Measurements from ENCODE around the gene TAF8.
"Not testable (repeated sequence)": the region's sequence is repeated elsewhere in the genome, so short reads cannot be mapped to it uniquely, and the experiment has no call there.

Gene TAF8, protein sequence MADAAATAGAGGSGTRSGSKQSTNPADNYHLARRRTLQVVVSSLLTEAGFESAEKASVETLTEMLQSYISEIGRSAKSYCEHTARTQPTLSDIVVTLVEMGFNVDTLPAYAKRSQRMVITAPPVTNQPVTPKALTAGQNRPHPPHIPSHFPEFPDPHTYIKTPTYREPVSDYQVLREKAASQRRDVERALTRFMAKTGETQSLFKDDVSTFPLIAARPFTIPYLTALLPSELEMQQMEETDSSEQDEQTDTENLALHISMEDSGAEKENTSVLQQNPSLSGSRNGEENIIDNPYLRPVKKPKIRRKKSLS

DNA sequence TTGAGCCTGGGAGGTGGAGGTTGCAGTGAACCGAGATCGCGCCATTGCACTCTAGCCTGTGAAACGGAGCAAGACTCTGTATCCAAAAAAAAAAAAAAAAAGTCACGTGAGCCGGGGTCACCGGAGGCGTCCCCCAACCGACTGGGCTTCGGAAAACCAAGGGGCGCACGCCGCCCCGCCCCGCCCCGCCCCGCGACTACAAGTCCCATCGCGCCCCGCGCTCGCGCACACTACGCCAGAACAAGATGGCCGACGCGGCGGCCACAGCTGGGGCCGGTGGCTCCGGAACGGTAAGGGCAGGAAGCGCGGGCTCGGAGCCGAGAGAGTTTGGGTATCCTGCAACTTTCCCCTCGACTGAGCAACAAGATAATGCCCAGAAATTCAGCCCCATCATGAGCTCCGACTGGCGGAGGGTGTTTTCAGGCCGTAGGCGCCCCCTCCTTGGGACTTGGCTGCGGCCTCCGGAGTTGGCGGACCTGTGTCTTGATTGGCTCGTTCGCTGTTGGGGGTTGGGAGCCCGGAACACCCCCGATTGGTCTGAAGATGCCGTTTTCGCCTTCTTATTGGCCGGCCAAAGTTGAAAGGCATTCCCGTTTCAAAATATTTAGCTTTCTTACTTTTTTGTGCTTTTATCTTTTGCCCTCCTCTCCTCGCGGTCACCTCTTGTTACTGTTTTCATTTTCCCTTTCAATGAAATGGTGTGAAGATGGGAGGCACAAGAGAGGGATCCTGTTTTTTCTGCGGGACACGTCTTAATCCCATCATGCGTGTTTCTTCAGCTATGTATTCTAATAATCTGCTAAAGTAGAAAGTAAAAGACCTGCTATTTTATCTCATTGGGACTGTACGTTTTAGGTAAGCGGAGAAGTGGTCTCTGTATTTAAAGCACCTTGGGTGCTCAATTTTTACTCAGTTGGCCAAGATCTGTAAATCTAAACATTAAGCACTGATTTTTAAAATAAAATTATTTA, at the start of gene TAF8:
TAF8 (plus strand) TSS at position 228 of the 971 bp plus-strand sequence; CDS start at position 246, 18 bp downstream.
- DNase-seq: peak; percentile 94

DNA sequence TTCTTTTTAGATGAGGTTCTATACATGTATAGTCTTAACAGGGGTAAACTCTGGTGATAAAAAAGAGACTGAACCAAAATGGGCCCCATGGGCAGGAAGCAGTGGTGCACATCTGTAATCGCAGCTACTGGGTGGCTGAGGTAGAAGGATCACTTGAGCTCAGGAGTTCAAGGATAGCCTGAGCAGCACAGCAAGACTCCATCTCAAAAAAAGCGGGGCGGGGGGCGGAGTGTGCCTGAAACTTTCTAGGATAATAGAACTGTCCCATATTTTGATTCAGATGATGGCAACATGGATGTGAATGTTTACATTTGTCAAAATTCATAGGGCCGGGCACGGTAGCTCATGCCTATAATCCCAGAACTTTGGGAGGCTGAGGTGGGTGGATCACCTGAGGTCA, 48.8 kb upstream of the TAF8 start:
- no peak for DNase-seq

DNA sequence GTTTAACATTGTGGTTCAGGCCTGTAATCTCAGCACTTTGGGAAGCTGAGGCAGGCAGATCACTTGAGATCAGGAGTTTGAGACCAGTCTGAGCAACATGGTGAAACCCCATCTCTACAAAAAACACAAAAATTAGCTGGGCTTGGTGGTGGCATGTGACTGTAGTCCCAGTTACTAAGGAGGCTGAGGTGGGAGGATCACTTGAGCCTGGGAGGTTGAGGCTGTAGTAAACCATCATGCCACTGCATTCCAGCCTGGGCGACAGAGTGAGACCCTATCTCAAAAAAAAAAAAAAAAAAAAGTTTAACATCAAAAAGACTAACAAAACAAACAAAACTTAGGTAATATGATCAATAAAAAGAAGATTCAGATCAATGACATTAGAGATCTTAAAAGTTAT, 46.7 kb upstream of the TAF8 start:
- not testable (repeated sequence) for DNase-seq

DNA sequence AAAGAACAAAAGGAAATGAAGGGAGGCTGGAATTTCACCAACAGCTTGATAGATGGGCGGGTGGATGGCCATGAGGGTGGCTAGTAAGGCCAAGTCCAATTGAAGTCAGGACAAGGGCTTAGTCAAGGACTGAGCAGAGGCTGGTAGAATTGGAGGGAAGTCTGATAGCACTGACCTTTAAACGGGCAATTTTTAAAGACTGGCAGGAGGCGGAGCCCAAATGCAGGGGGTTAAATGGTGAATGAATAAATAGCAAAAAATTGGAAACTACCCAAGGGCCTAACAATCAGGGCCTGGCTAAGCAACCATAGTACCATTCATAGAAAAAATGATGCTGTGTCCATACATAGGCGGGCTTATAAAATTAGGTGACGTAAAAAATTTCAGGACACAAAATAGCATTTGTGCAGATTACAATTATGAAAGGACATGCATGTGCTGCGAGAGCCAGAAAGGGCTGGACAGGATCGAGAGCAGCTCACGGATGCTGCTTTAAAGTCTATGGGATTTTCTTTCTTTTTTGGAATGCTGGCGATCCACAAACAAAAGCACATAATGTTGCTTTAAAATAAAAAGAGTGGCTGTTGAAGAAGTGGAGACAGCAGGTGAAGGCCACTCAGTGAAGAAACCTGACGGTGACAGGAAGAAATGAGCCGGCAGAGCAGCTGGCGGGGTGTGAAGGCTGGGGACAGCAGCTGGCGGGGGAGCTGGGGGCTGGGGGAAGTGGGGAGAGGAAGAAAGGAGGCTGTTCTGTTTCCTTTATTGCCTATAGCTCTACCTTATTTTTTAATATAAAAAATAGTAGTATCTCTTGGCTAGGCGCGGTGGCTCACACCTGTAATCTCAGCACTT, 42.8 kb upstream of the TAF8 start:
- peak; percentile 13 for DNase-seq

DNA sequence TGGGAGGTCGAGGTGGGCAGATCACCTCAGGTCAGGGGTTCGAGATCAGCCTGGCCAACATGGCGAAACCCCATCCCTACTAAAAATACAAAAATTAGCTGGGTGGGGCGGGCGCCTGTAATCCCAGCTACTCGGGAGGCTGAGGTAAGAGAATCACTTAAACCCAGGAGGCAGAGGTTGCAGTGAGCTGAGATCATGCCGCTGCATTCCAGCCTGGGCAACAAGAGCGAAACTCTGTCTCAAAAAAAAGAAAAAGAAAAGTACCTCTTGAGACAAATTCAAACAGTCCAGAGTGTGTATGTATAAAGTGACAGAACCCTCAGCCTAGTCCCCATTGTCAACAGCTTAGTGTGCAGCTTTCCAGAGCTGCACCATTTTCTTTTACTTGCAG, 42.2 kb upstream of the TAF8 start:
- DNase-seq: not testable (repeated sequence)

DNA sequence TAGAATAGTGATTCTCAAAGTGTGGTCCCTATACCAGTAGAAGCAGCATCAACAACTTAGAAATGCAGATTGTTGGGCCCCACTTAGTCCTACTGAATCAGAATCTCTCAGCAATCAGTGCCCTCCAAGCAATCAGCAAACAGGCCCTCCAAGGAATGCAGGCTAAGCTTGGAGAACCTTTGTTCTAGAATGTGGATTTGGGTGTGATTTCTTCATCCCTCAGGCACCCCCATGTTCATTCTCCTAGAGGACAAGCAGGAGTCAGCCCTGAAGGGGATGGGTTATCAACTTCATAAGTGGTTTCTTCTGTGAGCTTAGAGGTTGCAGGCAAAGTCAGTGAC, 40.5 kb upstream of the TAF8 start:
- no peak for DNase-seq

DNA sequence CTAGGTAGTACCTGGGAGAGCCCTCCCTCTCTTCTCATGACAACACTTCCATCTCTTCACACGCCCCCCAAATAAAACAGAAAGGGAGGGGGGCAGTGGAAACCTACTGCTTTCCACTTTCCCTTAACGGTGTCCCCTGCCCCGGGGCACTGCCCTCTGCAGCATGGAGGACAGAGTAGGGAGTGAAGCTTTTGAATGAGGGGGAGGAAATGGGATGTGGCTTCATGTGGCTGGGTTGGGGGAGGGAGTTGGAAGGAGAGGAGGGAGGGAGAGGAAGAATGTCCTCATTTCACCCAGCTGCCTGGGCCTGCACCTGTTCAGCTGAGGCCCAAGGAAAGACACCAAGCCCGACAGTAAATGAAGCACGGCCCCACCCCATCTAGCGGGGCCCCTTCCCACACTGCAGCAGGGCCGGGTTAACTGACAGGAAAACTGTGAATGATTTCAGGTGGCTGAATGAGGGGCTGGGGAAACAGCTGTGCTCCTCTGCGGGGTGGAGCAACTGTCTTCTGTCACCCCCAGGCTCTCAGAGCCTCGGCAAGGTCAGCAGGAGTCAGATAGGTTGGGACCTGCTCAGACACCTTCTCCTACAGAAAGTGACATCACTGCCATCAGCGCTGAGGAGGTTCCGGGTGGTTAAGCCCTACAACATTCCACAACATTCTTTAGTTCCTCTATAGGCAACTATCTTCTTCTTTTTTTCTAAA, 40.0 kb upstream of the TAF8 start:
- DNase-seq: peak; percentile 66

DNA sequence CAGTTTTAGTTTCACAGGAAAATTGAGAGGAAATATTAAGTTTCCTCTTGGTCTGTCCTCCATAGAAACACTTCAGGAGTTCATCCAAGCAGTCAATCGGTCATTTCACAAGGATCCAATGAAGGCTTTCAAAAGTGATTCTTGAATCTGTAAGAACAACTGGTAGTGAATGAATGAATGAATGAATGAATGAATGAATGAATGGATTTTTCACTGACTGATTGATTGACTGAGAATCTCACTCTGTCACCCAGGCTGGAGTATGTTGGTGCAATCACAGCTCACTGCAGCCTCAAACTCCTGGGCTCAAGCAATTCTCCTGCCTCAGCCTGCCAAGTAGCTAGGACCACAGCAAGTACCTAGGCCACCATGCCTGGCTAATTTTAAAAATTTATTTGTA, 39.4 kb upstream of the TAF8 start:
- no peak for DNase-seq

DNA sequence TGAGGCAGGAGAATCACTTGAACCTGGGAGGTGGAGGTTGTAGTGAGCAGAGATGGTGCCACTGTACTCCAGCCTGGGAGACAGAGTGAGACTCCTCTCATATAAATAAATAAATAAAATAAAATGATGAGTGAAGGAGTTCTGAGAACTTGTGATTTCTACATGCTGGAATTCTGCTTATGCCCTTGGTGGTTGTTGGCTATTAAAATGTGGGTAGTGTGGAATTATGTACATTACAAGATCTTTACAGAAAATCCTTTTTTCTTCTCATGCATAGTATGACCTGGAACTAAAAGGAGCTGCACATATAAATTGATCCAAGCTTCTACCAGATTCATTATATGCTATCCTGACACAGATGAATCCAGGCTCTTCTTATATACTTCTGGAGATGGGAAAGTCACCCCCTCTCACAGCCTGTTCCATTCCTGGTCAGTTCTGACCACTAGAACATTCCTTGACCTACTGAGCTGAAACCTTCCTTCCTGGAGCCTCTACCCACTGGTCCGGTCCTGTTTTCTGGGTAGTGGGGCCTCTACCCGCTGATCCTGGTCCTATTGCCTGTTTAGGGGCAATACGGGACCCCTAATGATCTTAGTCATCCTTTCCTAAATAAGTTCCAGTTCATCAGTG, 37.7 kb upstream of the TAF8 start:
- DNase-seq: no peak

DNA sequence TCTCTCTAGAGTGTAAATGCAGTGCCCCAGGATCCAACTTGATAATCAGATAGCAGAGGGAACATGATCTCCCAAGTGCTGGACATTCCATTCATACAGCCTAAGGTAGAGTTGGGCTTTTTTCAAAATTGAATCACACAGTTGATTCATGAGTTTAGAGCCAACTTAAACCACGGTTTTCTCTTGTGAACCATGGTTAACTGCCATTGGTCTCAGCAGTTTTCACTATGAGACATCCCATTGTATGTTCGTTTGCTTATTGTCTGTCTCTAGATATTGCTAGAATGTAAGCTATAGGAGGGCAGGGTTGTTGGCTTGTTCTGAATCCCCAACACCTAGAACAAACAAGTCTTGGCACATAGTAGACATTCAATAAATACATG, 37.2 kb upstream of the TAF8 start:
- DNase-seq: no peak

DNA sequence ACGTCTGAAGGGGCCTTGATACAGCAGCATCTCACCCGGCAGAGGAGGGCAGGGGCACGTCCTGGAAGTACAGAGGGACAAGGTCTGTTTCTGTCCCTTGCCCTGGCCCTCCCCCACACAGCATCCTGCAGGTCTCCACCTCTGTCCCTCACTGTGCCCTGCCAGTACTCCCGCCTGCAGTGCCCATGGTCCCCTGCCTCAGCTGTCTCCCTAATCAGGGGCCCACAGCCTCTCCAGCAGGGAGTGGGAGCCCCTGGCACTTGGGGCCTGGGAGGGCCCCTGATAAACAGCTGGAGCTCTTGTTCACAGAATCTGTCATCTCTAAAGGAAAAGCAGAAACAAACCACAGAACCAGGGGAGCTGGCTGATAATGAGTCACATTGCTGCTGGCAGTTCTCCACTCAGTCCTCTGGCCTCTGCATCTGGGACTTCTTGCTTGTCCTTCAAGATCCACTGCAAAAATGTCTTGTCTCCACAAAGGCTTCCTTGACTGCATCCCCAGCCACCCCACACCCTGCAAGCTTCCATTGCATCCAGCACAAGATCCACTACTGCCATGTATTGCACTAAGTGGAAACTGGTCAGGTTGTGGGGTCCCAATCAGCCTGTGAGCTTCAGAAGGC, 33.2 kb upstream of the TAF8 start:
- DNase-seq: no peak

DNA sequence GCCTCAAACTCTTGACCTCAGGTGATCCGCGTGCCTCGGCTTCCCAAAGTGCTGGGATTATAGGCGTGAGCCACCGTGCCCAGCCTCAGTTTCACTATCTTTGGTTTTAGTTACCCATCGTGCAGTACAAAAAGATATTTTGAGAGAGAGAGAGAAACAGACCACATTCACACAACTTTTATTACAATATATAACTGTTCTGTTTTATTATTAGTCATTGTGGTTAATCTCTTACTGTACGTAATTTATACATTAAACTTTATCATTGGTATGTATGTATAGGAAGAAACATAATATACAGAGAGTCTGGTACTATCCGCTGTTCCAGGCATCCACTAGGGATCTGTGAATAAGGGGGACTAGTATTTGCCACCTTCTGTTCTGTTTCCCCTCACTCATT, 29.4 kb upstream of the TAF8 start:
- DNase-seq: no peak

DNA sequence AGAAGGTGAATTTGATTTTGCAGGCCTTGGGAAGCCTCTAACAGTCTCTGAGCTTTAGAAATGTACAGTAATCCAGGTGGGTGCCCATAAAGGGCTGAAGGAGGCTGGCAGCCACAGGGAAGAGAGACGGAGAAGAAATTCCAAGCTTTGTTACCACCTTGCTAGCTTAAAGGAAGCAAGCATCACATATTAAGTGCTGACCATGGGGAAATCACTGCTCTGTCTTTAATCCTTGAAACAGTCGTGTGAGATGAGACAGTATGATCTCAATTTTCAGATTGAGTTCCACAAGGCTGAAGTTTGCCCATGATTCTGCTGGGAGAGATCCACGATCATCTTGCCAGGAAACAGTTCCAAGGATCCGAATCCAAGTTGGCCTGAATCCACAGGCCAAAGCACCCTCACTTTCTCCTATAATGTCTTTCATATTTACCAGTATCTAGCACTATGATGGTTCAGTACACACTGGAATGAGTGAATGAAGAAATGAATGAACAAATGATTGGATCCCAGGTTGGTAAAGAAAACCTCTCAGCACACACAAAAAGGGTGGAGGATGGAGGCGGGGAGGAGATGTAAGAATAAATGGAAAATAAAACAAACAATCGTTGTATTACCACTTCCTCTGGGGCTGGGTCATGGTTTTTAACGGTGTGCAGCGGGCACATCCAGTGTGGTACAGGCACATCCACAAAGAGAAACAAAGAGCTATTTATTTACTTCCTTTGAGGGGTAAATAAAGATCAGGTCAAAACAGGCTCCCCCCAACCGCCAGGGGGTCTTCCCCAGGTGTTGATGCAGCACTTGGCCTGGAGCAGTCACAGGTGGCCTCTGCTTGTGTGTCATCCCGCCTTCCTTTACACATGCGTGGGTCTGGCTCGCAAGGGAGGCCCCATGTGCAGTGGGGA, 28.2 kb upstream of the TAF8 start:
- DNase-seq: peak; percentile 25

DNA sequence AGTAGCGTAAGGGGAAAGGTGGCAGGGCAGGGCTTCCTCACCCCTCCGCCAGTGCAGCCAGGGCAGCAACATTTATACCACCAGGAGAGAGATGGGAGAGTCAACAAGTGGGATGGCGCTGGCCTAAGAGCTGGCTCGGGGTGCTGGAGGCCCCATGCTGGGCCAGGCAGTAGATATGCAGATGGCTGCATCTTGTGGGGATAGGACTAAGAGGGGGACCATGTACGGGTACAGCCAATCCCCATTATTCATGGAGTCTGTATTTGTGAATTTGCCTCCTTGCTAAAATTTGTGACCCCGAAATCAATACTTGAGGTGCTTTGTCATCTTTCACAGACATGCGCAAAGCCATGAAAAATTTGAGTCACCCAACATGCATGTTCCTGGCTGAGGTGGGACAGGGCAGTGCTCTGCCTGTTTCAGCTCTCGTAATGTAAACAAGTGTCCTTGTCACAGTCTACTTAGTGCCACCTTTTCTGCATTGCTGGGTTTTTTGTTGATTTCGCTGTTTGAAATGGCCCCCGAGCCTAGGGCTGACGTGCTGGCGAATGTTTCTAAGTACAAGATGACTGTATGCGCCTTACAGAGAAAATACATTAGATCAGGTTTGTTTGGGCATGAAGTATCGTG, 27.5 kb upstream of the TAF8 start:
- no peak for DNase-seq

DNA sequence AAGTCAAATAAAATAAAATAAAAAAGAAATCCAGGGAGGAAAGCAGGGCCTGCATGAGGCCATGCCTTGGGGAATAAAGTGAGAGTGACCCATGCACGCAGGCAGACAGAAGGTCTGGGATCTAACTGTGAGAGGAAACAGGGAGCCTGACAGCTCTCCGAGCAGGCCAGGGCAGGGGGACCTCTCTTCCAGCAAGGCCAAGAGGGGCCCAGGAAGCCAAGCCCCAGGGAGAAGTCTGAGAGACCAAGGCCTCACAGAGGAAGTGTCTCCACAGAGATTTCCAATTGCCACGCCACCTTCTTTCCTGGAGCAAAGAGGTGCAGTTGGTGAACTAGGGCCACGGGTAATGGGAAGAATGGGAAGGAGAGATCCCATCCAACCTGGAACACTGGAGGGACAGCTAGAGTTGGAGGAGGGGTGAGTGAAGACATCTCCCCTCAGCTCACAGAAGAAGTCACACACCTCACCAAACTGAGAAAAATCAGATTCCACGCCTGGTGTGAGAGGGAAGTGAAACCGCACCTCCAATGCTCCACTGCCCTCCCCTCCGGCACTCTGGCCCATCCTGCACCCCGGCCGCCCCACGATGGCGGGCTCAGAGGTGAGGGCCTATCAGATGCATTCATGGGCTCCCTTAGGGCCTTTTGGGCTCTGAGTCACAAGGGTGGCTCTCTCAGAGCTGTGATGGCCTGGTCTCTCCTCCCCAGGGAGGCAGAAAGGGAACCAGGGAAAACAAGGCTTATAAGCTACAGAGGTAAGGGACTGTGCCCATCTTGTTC, 25.1 kb upstream of the TAF8 start:
- no peak for DNase-seq

DNA sequence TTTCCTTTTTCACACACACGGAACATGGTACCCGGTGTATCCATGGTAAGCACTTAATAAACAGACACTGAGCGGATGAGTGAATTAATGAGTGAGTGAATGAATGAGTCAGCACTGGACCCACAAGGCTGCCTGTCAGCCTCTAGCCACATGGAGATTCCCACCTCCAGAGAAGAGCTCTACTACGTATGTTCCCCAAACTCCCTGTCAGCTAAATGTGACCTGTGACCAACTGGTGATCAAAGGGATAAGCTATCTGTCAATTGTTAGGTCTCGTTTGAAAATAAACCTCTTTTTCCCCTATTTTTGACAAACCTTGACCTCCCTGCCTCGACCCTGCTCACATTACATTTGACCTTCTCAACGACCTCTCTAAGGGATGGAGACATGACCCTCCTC, 24.5 kb upstream of the TAF8 start:
- DNase-seq: no peak

DNA sequence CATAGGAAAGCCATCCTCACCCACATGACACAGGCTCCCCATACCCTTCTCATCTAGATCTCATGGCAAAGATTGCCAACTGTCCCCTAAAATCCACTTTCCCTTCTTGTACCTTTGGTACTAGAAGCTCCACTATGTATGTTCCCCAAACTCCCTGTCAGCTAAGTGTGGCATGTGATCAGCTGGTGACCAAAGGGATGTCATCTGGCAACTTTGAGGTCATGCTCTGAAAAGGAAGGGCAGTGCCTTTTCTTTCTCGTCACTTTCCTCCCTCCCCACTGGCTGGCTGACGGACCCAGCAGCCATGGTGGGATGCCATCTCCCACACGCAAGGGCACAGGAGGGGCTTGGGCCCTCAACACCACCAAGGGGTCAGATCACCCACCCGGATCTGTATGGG, 23.8 kb upstream of the TAF8 start:
- no peak for DNase-seq

DNA sequence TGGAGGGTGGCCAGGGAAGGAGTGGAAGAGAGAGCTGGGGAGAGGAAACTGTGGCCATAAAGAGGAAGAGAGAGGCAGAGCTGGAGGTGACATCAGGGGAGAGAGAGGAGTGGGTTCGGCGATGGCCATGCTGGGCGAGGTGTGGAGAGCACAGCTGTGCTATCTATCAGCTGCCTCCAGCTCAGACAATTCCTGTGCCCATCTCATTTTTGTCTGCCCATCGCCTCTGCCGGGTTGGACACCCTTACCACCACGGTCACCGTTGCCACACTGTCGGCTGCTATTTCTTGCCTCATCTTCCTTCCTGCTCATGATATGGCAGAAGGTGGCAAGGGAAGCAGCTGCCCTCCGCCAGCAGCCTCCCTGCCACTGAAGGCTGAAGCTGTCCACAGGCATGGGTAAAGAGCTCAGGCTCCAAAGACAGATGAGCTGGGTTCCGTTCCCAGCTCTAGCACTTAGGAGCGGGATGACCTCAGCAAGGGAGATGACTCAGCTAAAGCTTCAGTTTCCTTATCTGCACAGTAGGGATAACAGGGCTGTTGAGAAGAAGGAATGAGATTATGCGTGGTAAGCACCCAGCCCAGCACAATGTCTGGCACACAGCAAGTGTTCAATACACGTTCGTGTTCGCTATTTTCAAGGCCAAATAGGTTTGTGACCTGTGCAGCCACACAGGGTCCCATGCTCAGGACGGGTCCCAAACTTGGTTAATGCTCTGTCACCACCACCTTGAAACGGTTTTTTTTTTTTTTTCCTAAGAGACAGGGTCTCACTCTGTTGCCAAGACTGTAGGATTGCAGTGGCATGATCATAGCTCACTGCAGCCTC, 21.9 kb upstream of the TAF8 start:
- DNase-seq: no peak

All from NCI-H69 (cell line).